ENCODE results near the gene MYEOV.

The MYEOV gene

GRCh38 chr11:69320756-69321741 is 27.1 kb downstream of the MYEOV start:
- DNase-seq = no peak

- DNase-seq = no peak
Measured at GRCh38 chr11:69321877-69322361, 28.0 kb downstream of the MYEOV start.

DNA sequence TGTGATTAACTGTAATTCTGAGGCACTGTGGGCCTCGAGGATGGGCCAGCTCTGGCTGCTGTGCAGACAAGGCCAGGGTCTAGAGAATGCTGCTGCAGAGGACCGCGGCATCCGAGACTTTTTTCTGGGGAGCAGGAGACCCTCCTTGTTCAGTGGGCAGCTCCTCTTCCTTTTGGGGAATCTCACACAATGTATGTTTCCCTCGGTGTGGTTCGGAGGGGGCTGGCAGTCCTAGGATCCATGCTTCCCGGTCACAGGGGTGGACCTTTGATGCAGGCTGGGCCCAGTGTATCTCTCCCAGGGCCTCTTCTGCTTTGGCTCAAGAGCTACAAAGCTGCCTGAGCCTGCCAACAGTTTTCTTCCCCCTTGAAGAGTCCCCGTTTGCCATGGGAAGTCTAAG is 31.5 kb downstream of the MYEOV start:
- DNase-seq = no peak

GRCh38 chr11:69326622-69327219 is 32.8 kb downstream of the MYEOV start:
- no peak for DNase-seq

GRCh38 chr11:69327741-69328191 is 33.8 kb downstream of the MYEOV start:
- no peak for DNase-seq

DNA sequence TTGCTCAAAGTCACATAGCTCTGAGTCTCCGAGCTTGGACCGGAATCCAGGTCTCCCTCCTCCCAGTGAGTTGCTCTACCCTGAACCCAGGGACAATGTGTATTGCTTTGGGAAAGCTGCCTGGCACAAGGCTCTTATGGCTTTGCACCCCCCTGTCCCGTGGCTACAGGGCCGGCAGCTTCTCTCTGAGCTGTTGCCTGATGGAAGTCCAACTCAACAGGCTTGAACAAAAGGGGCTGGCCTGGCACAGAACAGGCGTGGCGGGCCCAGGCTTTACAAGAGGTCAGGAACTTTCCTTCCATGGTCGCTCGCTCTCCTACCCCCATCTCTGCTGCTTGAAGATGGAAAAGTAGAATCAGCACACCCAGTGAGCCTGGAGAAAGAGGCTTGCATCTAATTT is 34.3 kb downstream of the MYEOV start:
- DNase-seq = no peak

DNA sequence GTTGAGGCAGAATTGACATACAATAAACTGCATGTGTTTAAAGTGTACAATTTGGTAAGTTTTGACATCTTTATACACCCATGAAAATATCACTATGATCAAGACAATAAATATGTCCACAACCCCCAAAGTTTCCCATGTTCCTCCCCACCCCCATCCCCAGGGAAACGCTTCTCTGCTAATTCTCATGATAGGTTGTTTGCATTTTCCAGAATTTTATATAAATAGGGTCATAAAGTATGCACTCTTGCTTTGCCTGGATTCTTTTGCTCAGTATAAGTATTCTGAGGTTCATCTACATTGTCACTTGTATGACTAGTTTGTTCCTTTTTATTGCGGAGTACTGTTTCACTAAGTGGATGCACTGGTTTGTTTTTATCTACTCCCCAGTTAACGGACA is 35.6 kb downstream of the MYEOV start:
- no peak for DNase-seq

DNA sequence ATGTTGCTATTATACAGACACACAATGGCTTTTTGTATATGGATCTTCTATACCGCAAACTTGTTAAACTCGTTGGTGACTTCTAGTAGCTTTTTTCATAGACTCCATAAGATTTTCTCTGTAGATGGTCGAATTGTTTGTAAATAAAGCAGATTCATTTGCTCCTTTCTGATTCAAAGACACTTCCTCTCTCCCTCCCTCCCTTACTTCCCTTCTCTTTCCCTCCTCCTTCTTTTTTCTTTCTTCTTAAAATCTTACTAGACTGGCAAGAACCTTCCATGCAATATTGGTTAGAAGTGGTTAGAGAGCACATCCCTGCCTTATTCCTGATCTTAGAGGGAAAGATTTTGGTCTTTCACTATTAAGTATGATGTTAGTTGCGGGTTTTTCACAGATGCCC is 36.4 kb downstream of the MYEOV start:
- no peak for DNase-seq

DNA sequence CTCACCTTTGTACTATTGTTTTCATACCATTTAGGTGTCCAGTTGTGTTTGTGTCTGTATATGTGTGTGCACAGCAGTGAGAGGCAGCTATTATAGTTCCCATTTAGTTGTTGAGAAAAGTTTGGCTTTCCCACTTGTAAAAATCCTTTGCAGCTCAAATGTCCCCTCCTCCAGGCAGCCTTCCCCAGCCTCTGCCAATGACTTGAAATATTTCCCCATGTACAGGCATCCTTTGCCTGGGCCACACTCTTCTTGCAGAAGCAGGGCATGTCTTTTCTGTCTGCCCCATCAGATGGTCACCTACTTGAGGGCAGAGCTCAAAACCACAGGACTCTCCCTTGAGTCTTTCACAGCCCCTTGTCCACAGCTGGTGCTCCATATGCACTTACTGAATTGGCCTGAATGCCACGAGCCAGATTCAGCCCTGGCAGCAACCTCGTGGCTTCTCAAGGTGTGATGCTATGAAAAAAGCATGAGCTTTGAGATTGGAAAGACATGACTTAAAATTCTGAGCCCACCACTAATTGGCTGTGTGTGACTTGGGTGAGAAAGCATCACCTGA is 39.3 kb downstream of the MYEOV start:
- DNase-seq = no peak

GRCh38 chr11:69333879-69334278 is 39.9 kb downstream of the MYEOV start:
- DNase-seq = no peak

DNA sequence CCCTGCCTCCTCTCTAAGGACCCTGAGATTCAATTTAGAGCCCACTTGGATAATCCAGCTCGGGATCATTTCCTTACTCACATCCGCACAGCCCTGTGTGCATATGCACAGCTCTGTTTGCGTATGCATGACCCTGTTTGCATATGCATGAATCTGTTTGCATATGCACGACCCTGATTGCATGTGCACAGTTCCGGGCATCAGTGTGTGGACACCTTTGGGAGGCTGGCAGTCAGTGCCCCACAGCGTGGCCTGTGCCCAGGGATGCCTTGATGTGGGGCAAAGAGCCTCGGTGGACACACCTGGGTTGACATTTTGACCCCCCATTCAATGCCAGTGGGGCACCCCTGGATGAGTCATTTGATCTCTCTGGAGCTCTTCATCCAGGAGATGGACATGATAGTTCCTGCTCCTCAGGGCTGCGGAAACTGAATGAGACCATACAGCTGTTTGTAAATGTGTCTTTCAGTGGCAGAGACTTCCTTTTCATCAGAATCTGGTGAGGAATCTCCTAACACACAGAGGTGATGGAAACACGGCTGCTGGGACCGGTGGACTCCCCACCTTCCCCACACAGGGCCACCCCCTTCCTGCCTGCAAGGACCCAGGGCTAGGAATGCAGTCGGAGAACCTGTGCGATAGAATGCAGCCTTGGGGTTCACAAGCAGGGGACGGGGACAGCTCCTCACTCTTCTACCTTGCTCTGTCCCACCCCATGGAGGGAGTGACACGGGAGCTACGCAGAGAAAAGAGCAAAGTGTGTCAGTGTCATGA is 41.2 kb downstream of the MYEOV start:
- no peak for DNase-seq

DNA sequence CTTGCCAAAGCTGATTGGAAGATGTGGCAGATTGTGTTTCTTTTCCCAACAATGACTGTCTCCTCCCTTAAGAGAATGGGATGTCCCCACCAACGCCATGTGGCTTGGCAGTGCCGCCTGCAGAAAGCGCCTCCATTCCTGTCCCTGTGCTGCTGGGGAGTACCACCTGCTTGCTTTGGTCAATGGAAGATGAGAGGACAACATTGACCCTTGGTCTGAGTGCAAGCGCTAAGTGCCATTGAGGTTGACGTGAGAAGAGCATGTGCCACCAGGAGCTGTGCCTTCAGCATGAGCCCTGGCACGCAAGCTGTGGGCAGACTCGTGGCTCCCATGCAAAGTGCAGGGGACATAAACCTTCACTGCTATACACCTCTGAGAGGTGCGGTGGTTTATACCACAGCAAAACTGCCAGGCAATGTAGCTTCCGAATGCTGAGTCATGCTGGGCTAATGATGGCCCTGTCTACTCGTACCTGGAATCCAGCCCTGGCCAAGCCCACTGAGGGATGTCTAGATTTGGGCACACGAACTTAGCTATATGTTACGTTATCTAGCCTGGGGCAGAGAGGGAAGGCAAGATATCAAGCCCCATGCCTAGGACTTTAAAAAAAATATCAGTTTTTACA is 41.9 kb downstream of the MYEOV start:
- no peak for DNase-seq

DNA sequence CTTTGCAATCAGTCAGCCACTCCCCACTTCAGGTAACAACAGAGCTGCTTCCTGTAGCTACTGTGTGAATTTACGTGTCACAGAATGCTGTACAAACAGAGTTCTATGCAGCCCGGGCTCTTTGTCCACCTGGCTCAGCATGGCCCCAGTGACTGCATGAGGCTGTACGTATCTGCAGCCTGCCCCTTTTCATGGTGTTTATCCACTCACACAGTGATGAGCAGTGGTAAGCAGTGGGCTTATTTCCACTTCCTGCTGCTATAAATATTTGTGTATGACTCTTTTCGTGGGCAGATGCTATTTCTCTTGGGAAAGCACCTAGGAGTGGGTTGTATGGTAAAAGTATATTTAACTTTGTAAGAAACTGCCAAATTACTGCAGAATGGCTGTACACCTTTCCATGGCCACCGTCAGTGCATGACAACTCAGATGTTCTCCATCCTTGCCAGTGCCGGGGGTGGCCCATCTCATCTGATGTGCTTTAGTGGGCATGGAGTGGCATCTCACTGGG is 43.3 kb downstream of the MYEOV start:
- peak; percentile 53 for DNase-seq

GRCh38 chr11:69339041-69339733 is 45.2 kb downstream of the MYEOV start:
- DNase-seq = no peak

DNA sequence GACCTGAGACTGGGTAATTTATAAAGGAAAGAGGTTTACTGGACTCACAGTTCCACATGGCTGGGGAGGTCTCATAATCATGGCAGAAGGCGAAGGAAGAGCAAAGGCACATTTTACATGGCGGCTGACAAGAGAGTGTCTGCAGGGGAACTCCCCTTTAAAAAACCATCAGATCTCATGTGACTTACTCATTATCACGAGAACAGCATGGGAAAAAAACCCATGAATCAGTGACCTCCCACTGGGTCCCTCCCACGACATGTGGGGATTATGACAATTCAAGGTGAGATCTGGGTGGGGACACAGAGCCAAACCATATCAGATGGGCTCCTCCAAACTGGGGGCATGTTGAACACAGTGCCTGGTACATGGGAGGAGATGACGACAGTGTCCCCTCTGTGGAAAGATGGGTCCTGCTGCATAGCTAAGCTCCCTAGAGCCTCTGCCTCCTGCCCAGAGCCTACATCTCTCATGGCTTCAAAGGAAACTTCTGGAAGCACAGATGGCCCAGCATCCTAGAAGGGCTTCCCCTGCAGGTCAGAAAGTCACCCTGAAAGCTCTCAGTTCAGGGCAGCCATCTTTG is 46.1 kb downstream of the MYEOV start:
- DNase-seq = no peak

GRCh38 chr11:69342588-69343330 is 48.8 kb downstream of the MYEOV start:
- no peak for DNase-seq

GRCh38 chr11:69343401-69344321 is 49.7 kb downstream of the MYEOV start:
- DNase-seq = no peak

DNA sequence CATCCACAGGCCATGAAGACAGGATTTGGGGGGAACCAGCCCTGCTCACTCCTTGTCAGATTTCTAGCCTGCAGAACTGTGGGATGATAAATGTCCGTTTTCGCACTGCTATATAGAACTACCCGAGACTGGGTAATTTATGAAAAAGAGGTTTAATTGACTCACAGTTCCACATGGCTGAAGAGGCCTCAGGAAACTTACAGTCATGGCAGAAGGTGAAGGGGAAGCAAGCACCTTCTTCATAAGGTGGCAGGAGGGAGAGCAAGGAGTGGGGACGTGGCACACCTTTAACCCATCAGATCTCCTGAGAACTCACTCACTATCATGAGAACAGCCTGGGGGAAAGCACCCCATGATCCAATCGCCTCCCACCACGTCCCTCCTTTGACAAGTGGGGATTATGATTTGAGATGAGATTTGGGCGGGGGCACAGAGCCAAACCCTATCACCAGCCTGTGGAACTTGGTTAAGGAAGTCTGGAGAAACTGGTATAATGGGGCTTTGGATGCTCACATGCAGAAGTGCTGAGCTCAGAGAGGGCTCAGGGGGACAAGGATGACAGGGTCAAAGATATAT is 50.7 kb downstream of the MYEOV start:
- no peak for DNase-seq
